Esophagus squamous epithelium (tissue), 5 donors: ENCODE results near the gene TRMT10B. TPM values are rescaled to one million over a fixed set of nuclear protein-coding genes. Genes with fewer than 3 reads are reported as not detected.
"Not testable (repeated sequence)": the region's sequence is repeated elsewhere in the genome, so short reads cannot be mapped to it uniquely, and the experiment has no call there.

ENCODE experiments used
- DNase-seq: peaks from one replicate; lab custom pipeline; 2025; lab: John Stamatoyannopoulos, UW
- H3K27ac ChIP-seq, 4 donors: fragments of 200-600 bp; sonication (generic); one replicate each; pipeline ENCODE4 v1.5.1; 2016 to 2019; ENCODE audit warnings: mild to moderate bottlenecking in 1 of 4
- H3K27me3 ChIP-seq, 4 donors: fragments of 200-600 bp; sonication (generic); 1 replicate in 3 of 4; 2 replicates in 1 of 4; pipeline versions ENCODE4 v1.5.1 to v1.6.0; 2017 to 2021; ENCODE audit warnings: antibody characterized with exemption in 1 of 4
- H3K36me3 ChIP-seq, 3 donors: fragments of 200-600 bp; sonication (generic); one replicate each; pipeline ENCODE4 v1.5.1; 2016 to 2019
- H3K4me1 ChIP-seq, 3 donors: fragments of 200-600 bp; sonication (generic); one replicate each; pipeline ENCODE4 v1.5.1; 2017 to 2019
- H3K4me3 ChIP-seq, 4 donors: fragments of 200-600 bp; sonication (generic); 1 replicate in 3 of 4; 2 replicates in 1 of 4; pipeline ENCODE4 v1.5.1; 2016 to 2019; ENCODE audit warnings: mild to moderate bottlenecking in 2 of 4, moderate library complexity in 1 of 4
- H3K9me3 ChIP-seq, 3 donors: fragments of 200-600 bp; sonication (generic); one replicate each; pipeline ENCODE4 v1.5.1; 2016 to 2019
- POLR2A ChIP-seq, 4 donors: fragments of 450-650 bp; IDR thresholded peaks; one replicate each; pipeline ENCODE4 v1.6.1; 2017; ENCODE audit warnings: antibody characterized with exemption in 4 of 4, mild to moderate bottlenecking in 4 of 4, moderate library complexity in 3 of 4
- WGBS, 2 donors: methylation state at CpG; one replicate each; pipeline ENCODE4 v1.1.5; 2018; 5-methylcytosine and 5-hydroxymethylcytosine counted together
- intact Hi-C: fragments of 100-400 bp; cut with DNase I; formaldehyde crosslinking; loops from one replicate; pipeline ENCODE4 v1.15.0; 2022
- total RNA-seq, 4 donors: library from RNA; depleted of rRNA; stranded (reverse); fragments of >200 nt; gene quantifications; one replicate each; pipeline ENCODE4 v1.1.0, GENCODE V29; 2016
- TF ChIP-seq, protein P1 (sequence below), 6 experiments: fragments of 450-650 bp in 4 of 6; fragments of 200-600 bp in 2 of 6; sonication (generic) in 2 of 6; IDR thresholded peaks; one replicate each; pipeline ENCODE4 v1.5.1; 2016 to 2019; ENCODE audit warnings: antibody characterized with exemption in 6 of 6, mild to moderate bottlenecking in 4 of 6, moderate library complexity in 4 of 6
- donor health status: DM: yes; HTN: yes; CAD: no.

TRMT10B gene
- total RNA-seq, 4 donors from 2014 or later: 2.1 to 6.5 (median 3.0) TPM

DNA sequence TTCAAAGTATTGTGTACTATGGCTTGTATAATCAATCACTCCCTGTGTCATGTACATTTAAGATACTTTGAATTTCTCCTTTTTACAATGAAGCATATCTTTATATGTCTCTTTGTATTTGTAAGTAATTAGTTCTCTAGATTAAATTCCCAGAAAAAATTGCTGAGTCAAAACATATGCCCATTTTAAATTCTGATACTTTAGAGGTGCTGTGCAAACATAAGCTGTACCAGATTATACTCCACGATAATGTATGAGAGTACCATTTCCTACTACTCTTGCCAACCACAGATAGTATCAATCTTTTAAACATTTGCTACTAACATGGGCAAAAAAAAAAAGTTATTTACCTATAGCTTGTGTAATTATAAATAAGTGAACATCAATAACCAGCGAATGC is 65.2 kb downstream of the TRMT10B start:
- peaks cover 0 to 35% (median 0%) of the 10 kb centered on the region in 3 donors for H3K36me3 ChIP-seq
- H3K4me1 ChIP-seq: no peaks in the 10 kb centered on the region
- no peaks in the 10 kb centered on the region for H3K27me3 ChIP-seq
- TF ChIP-seq, protein P1, sequence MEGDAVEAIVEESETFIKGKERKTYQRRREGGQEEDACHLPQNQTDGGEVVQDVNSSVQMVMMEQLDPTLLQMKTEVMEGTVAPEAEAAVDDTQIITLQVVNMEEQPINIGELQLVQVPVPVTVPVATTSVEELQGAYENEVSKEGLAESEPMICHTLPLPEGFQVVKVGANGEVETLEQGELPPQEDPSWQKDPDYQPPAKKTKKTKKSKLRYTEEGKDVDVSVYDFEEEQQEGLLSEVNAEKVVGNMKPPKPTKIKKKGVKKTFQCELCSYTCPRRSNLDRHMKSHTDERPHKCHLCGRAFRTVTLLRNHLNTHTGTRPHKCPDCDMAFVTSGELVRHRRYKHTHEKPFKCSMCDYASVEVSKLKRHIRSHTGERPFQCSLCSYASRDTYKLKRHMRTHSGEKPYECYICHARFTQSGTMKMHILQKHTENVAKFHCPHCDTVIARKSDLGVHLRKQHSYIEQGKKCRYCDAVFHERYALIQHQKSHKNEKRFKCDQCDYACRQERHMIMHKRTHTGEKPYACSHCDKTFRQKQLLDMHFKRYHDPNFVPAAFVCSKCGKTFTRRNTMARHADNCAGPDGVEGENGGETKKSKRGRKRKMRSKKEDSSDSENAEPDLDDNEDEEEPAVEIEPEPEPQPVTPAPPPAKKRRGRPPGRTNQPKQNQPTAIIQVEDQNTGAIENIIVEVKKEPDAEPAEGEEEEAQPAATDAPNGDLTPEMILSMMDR (IDR thresholded peaks at IDR 0.05): no peak
- no peak for TF ChIP-seq POLR2A (IDR thresholded peaks at IDR 0.05)
- 67 to 84% methylated on average over 2 of the region's 2 CpGs for WGBS, 2 donors
- H3K27ac ChIP-seq: no peak overlapping the region
- intact Hi-C loops: no loop called here
- H3K4me3 ChIP-seq: no peak overlapping the region
- no peaks in the 10 kb centered on the region for H3K9me3 ChIP-seq
- no peak for DNase-seq

- H3K9me3 ChIP-seq: no peaks in the 10 kb centered on the region
- no peak overlapping the region for H3K27ac ChIP-seq
- no peak overlapping the region for H3K4me3 ChIP-seq
- no peaks in the 10 kb centered on the region for H3K27me3 ChIP-seq
- DNase-seq: no peak
- intact Hi-C loops: no loop called here
- no peaks in the 10 kb centered on the region for H3K4me1 ChIP-seq
- 79 to 82% methylated on average over 5 of the region's 5 CpGs for WGBS, 2 donors
- peaks cover 0 to 46% (median 0%) of the 10 kb centered on the region in 3 donors for H3K36me3 ChIP-seq
- TF ChIP-seq, protein P1 (IDR thresholded peaks at IDR 0.05): no peak
- TF ChIP-seq POLR2A (IDR thresholded peaks at IDR 0.05): no peak
Measured at GRCh38 chr9:37820142-37820541, 66.5 kb downstream of the TRMT10B start.

- H3K9me3 ChIP-seq, intact Hi-C loops, H3K27ac ChIP-seq, H3K27me3 ChIP-seq, H3K4me1 ChIP-seq, H3K4me3 ChIP-seq, DNase-seq: not testable (repeated sequence)
- WGBS, 2 donors: 97 to 100% methylated on average over 2 of the region's 2 CpGs
- H3K36me3 ChIP-seq: peaks cover 0 to 87% (median 0%) of the 10 kb centered on the region in 3 donors
Measured at GRCh38 chr9:37825174-37825573, 71.6 kb downstream of the TRMT10B start.

GRCh38 chr9:37827483-37828165 is 74.0 kb downstream of the TRMT10B start:
- Histone ChIP-seq H3K36me3 (peaks cover 0 to 62% (median 0%) of the 10 kb centered on the region in 3 donors), H3K9me3 (no peaks in the 10 kb centered on the region), H3K4me3 (no peak overlapping the region), H3K27me3 (no peaks in the 10 kb centered on the region), H3K27ac (no peak overlapping the region), H3K4me1 (no peaks in the 10 kb centered on the region)
- WGBS, 2 donors: 82 to 89% methylated on average over 1 to 4 of the region's 4 CpGs
- intact Hi-C loops: no loop called here
- TF ChIP-seq, protein P1 (IDR thresholded peaks at IDR 0.05): no peak
- no peak for TF ChIP-seq POLR2A (IDR thresholded peaks at IDR 0.05)
- no peak for DNase-seq

Other genes starting within 250 kb of the TRMT10B start
- gene FBXO10, start 177.4 kb upstream of the TRMT10B start, total RNA-seq: 1 to 10 TPM; 3.4 to 6.0 (median 4.4) TPM
- gene TOMM5, start 161.2 kb upstream of the TRMT10B start, total RNA-seq: 100 to 1,000 TPM in 2 of 4 donors, 10 to 100 TPM in 2; 25.1 to 129 (median 105) TPM
- gene FRMPD1, start 102.9 kb upstream of the TRMT10B start, total RNA-seq: under 1 TPM in 2 of 4 donors, not detected in 2; 0.04 to 0.18 TPM
- gene EXOSC3, start 31.3 kb downstream of the TRMT10B start, total RNA-seq: 10 to 100 TPM; 26.1 to 51.8 (median 36.6) TPM
- 10 to 100 TPM; 12.0 to 22.9 (median 17.6) TPM for gene DCAF10, start 47.0 kb downstream of the TRMT10B start, total RNA-seq
- gene SLC25A51, start 150.3 kb downstream of the TRMT10B start, total RNA-seq: 10 to 100 TPM; 18.2 to 30.3 (median 20.3) TPM